ENCODE data around the gene IL3. TPM values are rescaled to one million over a fixed set of nuclear protein-coding genes. Genes with fewer than 3 reads are reported as not detected.

Gene IL3
- total and polyA plus RNA-seq, 2 donors (not counting 1 experiment from before 2014, with no cell fraction given), result not detected

- no peaks in the 10 kb centered on the region for H3K79me2 ChIP-seq (ENCODE audit: control insufficient read depth, insufficient read depth, low read length)
- Mint-ChIP-seq H3K4me1 (no peaks in the 10 kb centered on the region), H3K9me3 (ENCODE audit: insufficient read depth) (peaks cover 7% of the 10 kb centered on the region), H3K27ac (no peak overlapping the region), H3K4me3 (no peak overlapping the region), H3K27me3 (peaks cover 41% of the 10 kb centered on the region)
- H3K9me3 ChIP-seq (ENCODE audit: control extremely low read depth in 1 of 3, control insufficient read depth in 2 of 3, insufficient read depth in 1 of 3, low read length in 2 of 3), result peaks cover 0 to 6% (median 0%) of the 10 kb centered on the region in 3 donors
- ChIA-PET CTCF (interaction anchor here (0.5 kb wide), 1 partner anchor 339 kb away, joined by 6 read pairs; no protein-coding TSS in a partner anchor), POLR2A (no interaction called here)
- DNase-seq (no peak), ATAC-seq (ENCODE audit: low read depth) (no peak)
- no peak overlapping the region for H3K9ac ChIP-seq (ENCODE audit: low read length)
- WGBS (ENCODE audit: insufficient coverage), result 94% methylated on average over 2 of the region's 2 CpGs
- peaks cover 0 to 11% (median 1%) of the 10 kb centered on the region in 4 experiments for H3K27me3 ChIP-seq (replicated peaks in 1 of 4; ENCODE audit: control extremely low read depth in 1 of 4, control insufficient read depth in 3 of 4, insufficient read depth in 4 of 4, low read length in 3 of 4)
- H2AFZ ChIP-seq (ENCODE audit: insufficient read depth, low read depth, low read length, poor library complexity, severe bottlenecking), result no peak overlapping the region
- no peaks in the 10 kb centered on the region for H3K36me3 ChIP-seq (replicated peaks in 1 of 2; ENCODE audit: control extremely low read depth in 1 of 2, control insufficient read depth in 1 of 2, extremely low read depth in 1 of 2, insufficient read depth in 2 of 2, low read length in 1 of 2)
- H3K4me3 ChIP-seq (ENCODE audit: control extremely low read depth in 1 of 5, extremely low read depth in 1 of 5, insufficient read depth in 1 of 5, low read depth in 2 of 5, low read length in 4 of 5), result no peak overlapping the region
- TF ChIP-seq EZH2 (IDR thresholded peaks at IDR 0.05; ENCODE audit: borderline replicate concordance, insufficient read depth, low read depth, low read length, poor library complexity, severe bottlenecking) (no peak), CTCF (IDR thresholded peaks at IDR 0.05) (no peak)
- H3K27ac ChIP-seq (ENCODE audit: low read length in 2 of 2), result no peak overlapping the region
- H3K4me1 ChIP-seq (ENCODE audit: control insufficient read depth in 2 of 2, insufficient read depth in 2 of 2, low read length in 2 of 2), result no peaks in the 10 kb centered on the region
- no peaks in the 10 kb centered on the region for H4K20me1 ChIP-seq (ENCODE audit: control insufficient read depth, insufficient read depth, low read length, poor library complexity, severe bottlenecking)
- no peak overlapping the region for H3K4me2 ChIP-seq (replicated peaks; ENCODE audit: low read depth, low read length, poor library complexity, severe bottlenecking)
- intact Hi-C loops (cut with micrococcal nuclease), result no loop called here
Measured at GRCh38 chr5:132030610-132031009, 29.8 kb upstream of the IL3 start.

- peaks cover 0 to 3% (median 0%) of the 10 kb centered on the region in 3 donors for H3K9me3 ChIP-seq (ENCODE audit: control extremely low read depth in 1 of 3, control insufficient read depth in 2 of 3, insufficient read depth in 1 of 3, low read length in 2 of 3)
- no peaks in the 10 kb centered on the region for H4K20me1 ChIP-seq (ENCODE audit: control insufficient read depth, insufficient read depth, low read length, poor library complexity, severe bottlenecking)
- H3K4me3 ChIP-seq (ENCODE audit: control extremely low read depth in 1 of 5, extremely low read depth in 1 of 5, insufficient read depth in 1 of 5, low read depth in 2 of 5, low read length in 4 of 5), result no peak overlapping the region
- H3K36me3 ChIP-seq (replicated peaks in 1 of 2; ENCODE audit: control extremely low read depth in 1 of 2, control insufficient read depth in 1 of 2, extremely low read depth in 1 of 2, insufficient read depth in 2 of 2, low read length in 1 of 2), result no peaks in the 10 kb centered on the region
- POLR2A ChIA-PET, result no interaction called here
- DNase-seq (no peak), ATAC-seq (ENCODE audit: low read depth) (no peak)
- intact Hi-C loops (cut with micrococcal nuclease), result no loop called here
- peaks cover 41% of the 10 kb centered on the region for H3K27me3 Mint-ChIP-seq
- H3K4me1 Mint-ChIP-seq, result no peaks in the 10 kb centered on the region
- H3K27ac ChIP-seq (ENCODE audit: low read length in 2 of 2), result no peak overlapping the region
- no peak overlapping the region for H3K4me3 Mint-ChIP-seq
- H3K9me3 Mint-ChIP-seq (ENCODE audit: insufficient read depth), result peaks cover 7% of the 10 kb centered on the region
- no peak overlapping the region for H3K4me2 ChIP-seq (replicated peaks; ENCODE audit: low read depth, low read length, poor library complexity, severe bottlenecking)
- CTCF ChIA-PET, result no interaction called here
- H3K27me3 ChIP-seq (replicated peaks in 1 of 4; ENCODE audit: control extremely low read depth in 1 of 4, control insufficient read depth in 3 of 4, insufficient read depth in 4 of 4, low read length in 3 of 4), result peaks cover 0 to 6% (median under 1%) of the 10 kb centered on the region in 4 experiments
- H2AFZ ChIP-seq (ENCODE audit: insufficient read depth, low read depth, low read length, poor library complexity, severe bottlenecking), result no peak overlapping the region
- no peaks in the 10 kb centered on the region for H3K4me1 ChIP-seq (ENCODE audit: control insufficient read depth in 2 of 2, insufficient read depth in 2 of 2, low read length in 2 of 2)
- no peak overlapping the region for H3K27ac Mint-ChIP-seq
- no peak for TF ChIP-seq CTCF (IDR thresholded peaks at IDR 0.05)
- TF ChIP-seq EZH2 (IDR thresholded peaks at IDR 0.05; ENCODE audit: borderline replicate concordance, insufficient read depth, low read depth, low read length, poor library complexity, severe bottlenecking), result no peak
- H3K79me2 ChIP-seq (ENCODE audit: control insufficient read depth, insufficient read depth, low read length), result no peaks in the 10 kb centered on the region
- H3K9ac ChIP-seq (ENCODE audit: low read length), result no peak overlapping the region
Measured at GRCh38 chr5:132032196-132032595, 28.3 kb upstream of the IL3 start.

Measured in B cell (primary cell).